Measurements from ENCODE around the gene HIPK1.
A peak's percentile ranks its signal among the peaks of the same experiment; 100 is the strongest.

The HIPK1 gene

DNA sequence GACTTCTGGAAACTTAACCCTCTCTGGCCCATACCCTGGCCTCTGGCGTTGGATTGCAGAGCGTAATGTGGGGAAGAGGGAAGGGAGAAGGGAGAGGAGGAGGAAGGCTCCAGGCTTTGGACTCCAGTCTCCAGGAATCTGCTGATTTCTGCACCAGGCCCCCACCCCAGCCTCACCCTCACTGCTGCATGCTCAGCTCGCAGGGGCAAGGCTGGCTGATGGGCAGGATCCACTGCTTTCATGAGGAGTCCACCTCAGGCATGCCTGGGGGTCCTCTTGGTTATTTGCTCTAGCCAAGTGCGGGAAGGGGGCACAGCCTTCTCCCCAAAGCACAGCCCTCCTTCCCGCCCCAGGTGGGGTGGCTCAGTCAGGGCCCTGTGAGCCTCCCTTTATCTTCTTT is 53.8 kb downstream of the HIPK1 start:
- Histone ChIP-seq H3K4me1 (ENCODE audit: control insufficient read depth, insufficient read depth, low read length) (peaks cover 67% of the 10 kb centered on the region), H3K36me3 (ENCODE audit: control insufficient read depth in 2 of 2, insufficient read depth in 2 of 2, low read length in 2 of 2) (peaks cover 0 to 2% of the 10 kb centered on the region in 2 donors), H3K27ac (ENCODE audit: low read length) (peak overlapping the region; percentile 95), H3K9ac (ENCODE audit: low read length in 2 of 2) (peak overlapping the region; percentile 65 to 82), H3K27me3 (ENCODE audit: control insufficient read depth in 1 of 2, insufficient read depth in 2 of 2, low read length in 2 of 2) (no peaks in the 10 kb centered on the region), H3K4me3 (ENCODE audit: low read length in 2 of 2) (peak overlapping the region; percentile 73 to 81), H3K9me3 (ENCODE audit: control insufficient read depth in 2 of 2, low read length in 2 of 2) (no peaks in the 10 kb centered on the region)

DNA sequence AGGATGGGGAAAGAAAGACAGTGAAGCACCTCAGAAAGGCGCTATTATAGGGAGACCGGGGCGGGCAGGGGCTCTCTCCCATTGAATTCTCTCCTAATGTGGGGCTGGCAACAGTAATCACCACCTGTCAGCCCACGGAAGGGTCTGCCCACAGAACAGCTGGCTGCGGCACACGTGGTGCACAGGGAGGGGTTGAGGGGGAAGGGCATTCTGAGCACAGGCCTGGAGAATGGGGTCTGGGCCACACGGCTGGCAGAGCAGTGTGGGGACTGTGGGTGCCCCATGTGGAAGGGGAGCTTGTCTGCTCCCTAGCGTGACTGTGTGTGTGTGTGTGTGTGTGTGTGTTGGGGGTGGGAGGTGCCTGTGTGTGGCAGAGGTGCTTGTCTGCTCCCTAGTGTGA is 54.3 kb downstream of the HIPK1 start:
- Histone ChIP-seq H3K27me3 (ENCODE audit: control insufficient read depth in 1 of 2, insufficient read depth in 2 of 2, low read length in 2 of 2) (no peaks in the 10 kb centered on the region), H3K9me3 (ENCODE audit: control insufficient read depth in 2 of 2, low read length in 2 of 2) (no peaks in the 10 kb centered on the region), H3K36me3 (ENCODE audit: control insufficient read depth in 2 of 2, insufficient read depth in 2 of 2, low read length in 2 of 2) (peaks cover 0 to 2% of the 10 kb centered on the region in 2 donors), H3K4me3 (ENCODE audit: low read length in 2 of 2) (peak overlapping the region; percentile 73 to 81), H3K9ac (ENCODE audit: low read length in 2 of 2) (peak overlapping the region; percentile 65 to 82), H3K27ac (ENCODE audit: low read length) (peak overlapping the region; percentile 95), H3K4me1 (ENCODE audit: control insufficient read depth, insufficient read depth, low read length) (peaks cover 65% of the 10 kb centered on the region)

DNA sequence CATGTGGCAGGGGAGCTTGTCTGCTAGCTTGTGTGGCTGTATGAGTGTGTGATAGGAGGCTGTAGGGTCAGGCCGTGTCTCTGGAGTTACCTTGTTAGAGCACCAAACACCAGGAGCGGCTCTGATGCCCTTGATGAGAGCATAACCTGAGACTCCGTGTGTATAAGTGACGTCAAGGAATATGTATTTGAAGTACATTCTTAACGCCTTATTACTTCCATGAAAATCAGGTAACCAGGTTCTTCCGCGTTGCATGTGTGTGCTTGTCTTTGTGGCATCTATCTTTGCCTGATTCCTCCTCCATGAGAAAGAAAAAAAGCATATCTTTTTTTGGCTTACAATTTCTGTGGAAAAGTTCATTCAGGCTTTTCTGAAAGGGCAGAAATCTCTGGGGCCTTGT is 54.7 kb downstream of the HIPK1 start:
- peak overlapping the region; percentile 95 for H3K27ac ChIP-seq (ENCODE audit: low read length)
- peaks cover 0 to 2% of the 10 kb centered on the region in 2 donors for H3K36me3 ChIP-seq (ENCODE audit: control insufficient read depth in 2 of 2, insufficient read depth in 2 of 2, low read length in 2 of 2)
- peak overlapping the region; percentile 73 to 81 for H3K4me3 ChIP-seq (ENCODE audit: low read length in 2 of 2)
- peak overlapping the region; percentile 65 to 82 for H3K9ac ChIP-seq (ENCODE audit: low read length in 2 of 2)
- H3K9me3 ChIP-seq (ENCODE audit: control insufficient read depth in 2 of 2, low read length in 2 of 2) = no peaks in the 10 kb centered on the region
- H3K4me1 ChIP-seq (ENCODE audit: control insufficient read depth, insufficient read depth, low read length) = peaks cover 60% of the 10 kb centered on the region
- H3K27me3 ChIP-seq (ENCODE audit: control insufficient read depth in 1 of 2, insufficient read depth in 2 of 2, low read length in 2 of 2) = no peaks in the 10 kb centered on the region

- H3K36me3 ChIP-seq (ENCODE audit: control insufficient read depth in 2 of 2, insufficient read depth in 2 of 2, low read length in 2 of 2) = peaks cover 0 to 2% of the 10 kb centered on the region in 2 donors
- H3K27me3 ChIP-seq (ENCODE audit: control insufficient read depth in 1 of 2, insufficient read depth in 2 of 2, low read length in 2 of 2) = no peaks in the 10 kb centered on the region
- peaks cover 55% of the 10 kb centered on the region for H3K4me1 ChIP-seq (ENCODE audit: control insufficient read depth, insufficient read depth, low read length)
- no peaks in the 10 kb centered on the region for H3K9me3 ChIP-seq (ENCODE audit: control insufficient read depth in 2 of 2, low read length in 2 of 2)
- peak overlapping the region in 1 of 2 donors; percentile 81 for H3K4me3 ChIP-seq (ENCODE audit: low read length in 2 of 2)
- no peak overlapping the region for H3K9ac ChIP-seq (ENCODE audit: low read length in 2 of 2)
- H3K27ac ChIP-seq (ENCODE audit: low read length) = peak overlapping the region; percentile 31
These were observed 55.6 kb downstream of the HIPK1 start for GRCh38 chr1:113984710-113985109.

DNA sequence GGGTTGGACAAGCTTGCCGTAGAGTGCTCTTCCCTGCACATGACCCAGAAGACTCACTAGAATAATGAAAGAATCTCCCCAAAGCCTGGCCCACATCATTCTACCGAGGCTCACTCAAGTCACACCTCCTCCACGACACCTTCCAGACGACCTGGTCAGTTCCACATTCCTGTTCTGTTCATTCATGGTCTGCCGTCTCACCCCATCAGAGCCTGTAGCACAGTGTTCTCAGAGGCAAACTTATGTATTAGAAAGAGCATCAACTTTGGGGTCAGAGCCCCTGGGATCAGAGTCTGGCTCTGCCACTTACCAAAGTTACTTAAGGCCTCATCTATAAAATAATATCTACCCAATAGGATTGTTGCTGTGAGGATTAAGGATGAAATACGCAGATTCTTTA is 57.7 kb downstream of the HIPK1 start:
- no peak overlapping the region for H3K4me3 ChIP-seq (ENCODE audit: low read length in 2 of 2)
- no peak overlapping the region for H3K9ac ChIP-seq (ENCODE audit: low read length in 2 of 2)
- H3K27ac ChIP-seq (ENCODE audit: low read length) = no peak overlapping the region
- no peaks in the 10 kb centered on the region for H3K27me3 ChIP-seq (ENCODE audit: control insufficient read depth in 1 of 2, insufficient read depth in 2 of 2, low read length in 2 of 2)
- no peaks in the 10 kb centered on the region for H3K9me3 ChIP-seq (ENCODE audit: control insufficient read depth in 2 of 2, low read length in 2 of 2)
- peaks cover 34% of the 10 kb centered on the region for H3K4me1 ChIP-seq (ENCODE audit: control insufficient read depth, insufficient read depth, low read length)
- H3K36me3 ChIP-seq (ENCODE audit: control insufficient read depth in 2 of 2, insufficient read depth in 2 of 2, low read length in 2 of 2) = no peaks in the 10 kb centered on the region

- no peak overlapping the region for H3K9ac ChIP-seq (ENCODE audit: low read length in 2 of 2)
These were observed 58.1 kb downstream of the HIPK1 start for GRCh38 chr1:113987259-113987658.

GRCh38 chr1:113990530-113990929 is 61.4 kb downstream of the HIPK1 start:
- H3K4me3 ChIP-seq (ENCODE audit: low read length in 2 of 2) = no peak overlapping the region
- no peaks in the 10 kb centered on the region for H3K36me3 ChIP-seq (ENCODE audit: control insufficient read depth in 2 of 2, insufficient read depth in 2 of 2, low read length in 2 of 2)
- peaks cover 1 to 3% of the 10 kb centered on the region in 2 donors for H3K9me3 ChIP-seq (ENCODE audit: control insufficient read depth in 2 of 2, low read length in 2 of 2)
- no peak overlapping the region for H3K27ac ChIP-seq (ENCODE audit: low read length)
- H3K4me1 ChIP-seq (ENCODE audit: control insufficient read depth, insufficient read depth, low read length) = no peaks in the 10 kb centered on the region
- H3K9ac ChIP-seq (ENCODE audit: low read length in 2 of 2) = no peak overlapping the region
- H3K27me3 ChIP-seq (ENCODE audit: control insufficient read depth in 1 of 2, insufficient read depth in 2 of 2, low read length in 2 of 2) = no peaks in the 10 kb centered on the region

More at GRCh38 chr1:113987259-113987658, 58.1 kb downstream of the HIPK1 start:
- Histone ChIP-seq H3K4me3 (ENCODE audit: low read length in 2 of 2) (no peak overlapping the region), H3K9me3 (ENCODE audit: control insufficient read depth in 2 of 2, low read length in 2 of 2) (no peaks in the 10 kb centered on the region), H3K27ac (ENCODE audit: low read length) (no peak overlapping the region), H3K4me1 (ENCODE audit: control insufficient read depth, insufficient read depth, low read length) (peaks cover 29% of the 10 kb centered on the region), H3K36me3 (ENCODE audit: control insufficient read depth in 2 of 2, insufficient read depth in 2 of 2, low read length in 2 of 2) (no peaks in the 10 kb centered on the region), H3K27me3 (ENCODE audit: control insufficient read depth in 1 of 2, insufficient read depth in 2 of 2, low read length in 2 of 2) (no peaks in the 10 kb centered on the region)

DNA sequence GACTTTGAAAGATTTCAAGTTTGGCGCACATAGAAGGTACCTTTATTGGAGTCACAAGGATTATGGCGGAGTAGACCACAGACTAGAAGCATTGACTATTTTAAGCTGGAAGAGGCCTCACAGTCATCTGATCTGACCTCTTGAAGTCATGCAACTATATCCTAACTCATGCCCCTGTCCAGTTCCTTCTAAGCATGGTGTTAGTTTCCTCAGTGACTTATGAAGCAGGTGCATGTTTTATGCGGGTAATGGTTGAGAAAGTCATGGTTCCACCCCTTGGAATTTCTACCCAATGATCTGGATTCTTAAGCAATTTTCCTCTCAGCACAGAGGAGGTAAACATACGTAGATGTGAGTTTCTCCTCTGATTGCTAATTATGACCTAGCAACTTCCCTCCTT is 61.8 kb downstream of the HIPK1 start:
- H3K9ac ChIP-seq (ENCODE audit: low read length in 2 of 2) = no peak overlapping the region
- no peaks in the 10 kb centered on the region for H3K4me1 ChIP-seq (ENCODE audit: control insufficient read depth, insufficient read depth, low read length)
- H3K27me3 ChIP-seq (ENCODE audit: control insufficient read depth in 1 of 2, insufficient read depth in 2 of 2, low read length in 2 of 2) = no peaks in the 10 kb centered on the region
- no peak overlapping the region for H3K27ac ChIP-seq (ENCODE audit: low read length)
- H3K9me3 ChIP-seq (ENCODE audit: control insufficient read depth in 2 of 2, low read length in 2 of 2) = peaks cover 3% of the 10 kb centered on the region in 2 donors
- H3K4me3 ChIP-seq (ENCODE audit: low read length in 2 of 2) = no peak overlapping the region
- no peaks in the 10 kb centered on the region for H3K36me3 ChIP-seq (ENCODE audit: control insufficient read depth in 2 of 2, insufficient read depth in 2 of 2, low read length in 2 of 2)

- peaks cover 3% of the 10 kb centered on the region in 2 donors for H3K9me3 ChIP-seq (ENCODE audit: control insufficient read depth in 2 of 2, low read length in 2 of 2)
- H3K36me3 ChIP-seq (ENCODE audit: control insufficient read depth in 2 of 2, insufficient read depth in 2 of 2, low read length in 2 of 2) = no peaks in the 10 kb centered on the region
- H3K4me1 ChIP-seq (ENCODE audit: control insufficient read depth, insufficient read depth, low read length) = no peaks in the 10 kb centered on the region
- no peak overlapping the region for H3K9ac ChIP-seq (ENCODE audit: low read length in 2 of 2)
- H3K27ac ChIP-seq (ENCODE audit: low read length) = no peak overlapping the region
- H3K27me3 ChIP-seq (ENCODE audit: control insufficient read depth in 1 of 2, insufficient read depth in 2 of 2, low read length in 2 of 2) = no peaks in the 10 kb centered on the region
- H3K4me3 ChIP-seq (ENCODE audit: low read length in 2 of 2) = no peak overlapping the region
These were observed 62.4 kb downstream of the HIPK1 start for GRCh38 chr1:113991467-113991997.

- Histone ChIP-seq H3K4me3 (ENCODE audit: low read length in 2 of 2) (no peak overlapping the region), H3K36me3 (ENCODE audit: control insufficient read depth in 2 of 2, insufficient read depth in 2 of 2, low read length in 2 of 2) (no peaks in the 10 kb centered on the region), H3K27ac (ENCODE audit: low read length) (no peak overlapping the region), H3K27me3 (ENCODE audit: control insufficient read depth in 1 of 2, insufficient read depth in 2 of 2, low read length in 2 of 2) (no peaks in the 10 kb centered on the region), H3K9me3 (ENCODE audit: control insufficient read depth in 2 of 2, low read length in 2 of 2) (peaks cover 3% of the 10 kb centered on the region in 2 donors), H3K4me1 (ENCODE audit: control insufficient read depth, insufficient read depth, low read length) (no peaks in the 10 kb centered on the region), H3K9ac (ENCODE audit: low read length in 2 of 2) (no peak overlapping the region)
These were observed 63.9 kb downstream of the HIPK1 start for GRCh38 chr1:113993072-113993471.

- H3K4me3 ChIP-seq (ENCODE audit: low read length in 2 of 2) = no peak overlapping the region
- H3K27ac ChIP-seq (ENCODE audit: low read length) = no peak overlapping the region
- no peak overlapping the region for H3K9ac ChIP-seq (ENCODE audit: low read length in 2 of 2)
- H3K9me3 ChIP-seq (ENCODE audit: control insufficient read depth in 2 of 2, low read length in 2 of 2) = peaks cover 3% of the 10 kb centered on the region in 2 donors
- no peaks in the 10 kb centered on the region for H3K36me3 ChIP-seq (ENCODE audit: control insufficient read depth in 2 of 2, insufficient read depth in 2 of 2, low read length in 2 of 2)
- no peaks in the 10 kb centered on the region for H3K27me3 ChIP-seq (ENCODE audit: control insufficient read depth in 1 of 2, insufficient read depth in 2 of 2, low read length in 2 of 2)
- H3K4me1 ChIP-seq (ENCODE audit: control insufficient read depth, insufficient read depth, low read length) = no peaks in the 10 kb centered on the region
These were observed 64.6 kb downstream of the HIPK1 start for GRCh38 chr1:113993766-113994165.

Data from stomach smooth muscle (tissue), 2 donors.